NOMO-1 treated with dmso at 0.1 percent for 144 hours (cell line): ENCODE results near the gene CIZ1.
A peak's percentile ranks its signal among the peaks of the same experiment; 100 is the strongest.
"Not testable (repeated sequence)": the region's sequence is repeated elsewhere in the genome, so short reads cannot be mapped to it uniquely, and the experiment has no call there.

Experiments
- DNase-seq: peaks from one replicate; lab custom pipeline; 2025; ENCODE audit not compliant: unreplicated experiment; lab: John Stamatoyannopoulos, UW

Gene CIZ1, protein sequence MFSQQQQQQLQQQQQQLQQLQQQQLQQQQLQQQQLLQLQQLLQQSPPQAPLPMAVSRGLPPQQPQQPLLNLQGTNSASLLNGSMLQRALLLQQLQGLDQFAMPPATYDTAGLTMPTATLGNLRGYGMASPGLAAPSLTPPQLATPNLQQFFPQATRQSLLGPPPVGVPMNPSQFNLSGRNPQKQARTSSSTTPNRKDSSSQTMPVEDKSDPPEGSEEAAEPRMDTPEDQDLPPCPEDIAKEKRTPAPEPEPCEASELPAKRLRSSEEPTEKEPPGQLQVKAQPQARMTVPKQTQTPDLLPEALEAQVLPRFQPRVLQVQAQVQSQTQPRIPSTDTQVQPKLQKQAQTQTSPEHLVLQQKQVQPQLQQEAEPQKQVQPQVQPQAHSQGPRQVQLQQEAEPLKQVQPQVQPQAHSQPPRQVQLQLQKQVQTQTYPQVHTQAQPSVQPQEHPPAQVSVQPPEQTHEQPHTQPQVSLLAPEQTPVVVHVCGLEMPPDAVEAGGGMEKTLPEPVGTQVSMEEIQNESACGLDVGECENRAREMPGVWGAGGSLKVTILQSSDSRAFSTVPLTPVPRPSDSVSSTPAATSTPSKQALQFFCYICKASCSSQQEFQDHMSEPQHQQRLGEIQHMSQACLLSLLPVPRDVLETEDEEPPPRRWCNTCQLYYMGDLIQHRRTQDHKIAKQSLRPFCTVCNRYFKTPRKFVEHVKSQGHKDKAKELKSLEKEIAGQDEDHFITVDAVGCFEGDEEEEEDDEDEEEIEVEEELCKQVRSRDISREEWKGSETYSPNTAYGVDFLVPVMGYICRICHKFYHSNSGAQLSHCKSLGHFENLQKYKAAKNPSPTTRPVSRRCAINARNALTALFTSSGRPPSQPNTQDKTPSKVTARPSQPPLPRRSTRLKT

DNA sequence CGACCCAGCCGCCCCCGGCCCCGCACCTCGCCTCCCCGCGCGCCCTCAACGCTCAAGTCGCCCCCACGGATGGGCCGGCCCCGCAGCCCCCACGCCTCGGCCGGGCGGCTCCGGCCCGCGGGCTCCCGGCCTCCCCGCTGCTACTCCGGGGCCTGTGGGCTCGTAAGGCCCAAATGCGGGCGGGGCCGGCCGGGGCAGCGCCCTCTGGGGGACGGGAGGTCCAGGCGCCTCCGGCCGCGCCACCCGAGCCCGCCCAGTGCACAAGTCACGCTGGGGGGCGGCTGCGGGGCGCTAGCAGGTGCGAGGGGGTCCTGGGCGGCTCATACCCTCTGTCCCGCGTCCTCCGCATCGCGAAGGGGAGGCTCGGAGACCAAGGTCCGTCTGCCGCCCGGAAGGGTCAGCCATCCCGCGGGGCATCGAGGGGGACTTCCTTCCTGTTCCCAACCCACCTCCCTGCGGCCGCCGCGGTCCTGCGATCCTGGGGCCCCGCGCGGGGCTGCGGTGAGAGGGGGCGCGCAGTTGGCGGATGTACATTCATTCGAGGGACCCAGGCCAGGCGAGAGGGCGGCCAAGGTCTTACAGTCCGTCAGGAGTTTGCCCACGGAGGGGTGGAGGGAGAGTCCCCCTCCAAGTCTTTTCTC, at the start of gene CIZ1:
CIZ1 (minus strand) TSS at position 167 of the 641 bp plus-strand sequence. CDS start 715 bp downstream, outside the sequence.
- peak; percentile 63 for DNase-seq

DNA sequence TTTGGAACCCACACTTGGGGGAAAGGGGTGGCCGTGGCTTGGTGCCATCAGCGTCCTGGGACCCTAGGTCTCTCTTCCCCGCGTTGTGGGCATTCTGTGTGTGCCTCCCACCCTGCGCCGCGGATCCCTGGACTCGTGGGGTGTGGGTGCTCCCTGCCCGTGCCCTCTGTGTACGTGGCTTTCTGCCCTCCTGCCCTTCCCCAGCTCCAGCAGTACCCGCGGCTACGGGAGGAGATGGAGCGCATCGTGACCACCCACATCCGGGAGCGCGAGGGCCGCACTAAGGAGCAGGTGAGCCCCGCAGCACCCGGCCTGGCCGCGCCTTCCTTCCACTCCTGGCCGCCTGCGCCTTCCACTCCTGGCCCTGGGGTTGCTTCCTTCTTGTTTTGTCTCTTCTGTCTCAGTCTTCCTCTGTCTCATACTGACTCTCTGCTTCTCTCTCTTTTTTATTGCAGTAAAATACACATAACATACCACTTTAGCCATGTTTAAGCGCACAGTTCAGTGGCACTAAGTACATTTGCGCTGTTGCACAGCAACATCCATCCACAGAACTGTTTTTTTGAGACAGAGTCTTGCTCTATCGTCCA, 42.5 kb upstream of the CIZ1 start:
- no peak for DNase-seq

DNA sequence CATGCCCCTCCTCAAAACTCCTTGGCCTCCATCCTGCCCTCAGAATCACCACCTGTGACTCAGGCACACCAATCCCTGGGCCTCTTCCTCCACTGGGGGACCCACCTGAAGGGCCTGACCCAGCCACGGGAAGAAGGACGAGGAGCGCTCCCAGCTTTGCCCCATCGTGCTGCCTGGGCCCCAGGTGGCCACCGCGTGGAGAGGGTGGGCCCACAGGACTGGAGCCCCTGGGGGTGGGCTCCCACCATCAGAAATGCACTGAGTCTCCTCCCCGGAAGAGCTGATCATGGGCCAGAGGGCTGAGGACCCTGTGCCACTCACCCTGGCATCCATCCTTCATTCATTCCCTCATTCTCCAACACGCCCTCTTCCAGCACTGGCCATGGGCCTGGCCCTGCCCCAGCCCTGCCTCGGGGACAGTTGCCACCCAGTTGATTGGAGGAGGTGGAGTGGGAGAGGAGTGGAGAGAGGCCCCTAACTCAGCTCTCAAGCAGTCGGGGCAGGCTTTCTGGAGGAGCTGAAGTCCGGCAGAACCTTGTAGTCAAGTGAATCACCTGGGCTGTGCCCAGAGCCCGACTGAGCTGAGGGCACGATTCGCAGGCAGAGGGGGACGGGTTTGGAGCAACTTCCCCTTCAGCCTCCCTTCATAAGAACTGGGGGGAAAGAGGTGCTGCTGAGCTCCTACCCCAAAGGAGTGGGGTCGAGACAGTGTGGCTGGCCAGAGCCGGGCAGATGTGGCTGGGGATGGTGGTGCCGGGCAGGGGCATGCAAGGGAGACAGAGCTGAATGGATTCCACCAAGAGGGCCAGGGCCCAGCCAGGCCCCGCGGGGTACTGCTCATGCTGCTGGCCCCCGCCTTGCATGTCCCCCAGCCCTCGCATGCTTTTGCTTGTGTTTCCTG, 41.4 kb upstream of the CIZ1 start:
- no peak for DNase-seq

DNA sequence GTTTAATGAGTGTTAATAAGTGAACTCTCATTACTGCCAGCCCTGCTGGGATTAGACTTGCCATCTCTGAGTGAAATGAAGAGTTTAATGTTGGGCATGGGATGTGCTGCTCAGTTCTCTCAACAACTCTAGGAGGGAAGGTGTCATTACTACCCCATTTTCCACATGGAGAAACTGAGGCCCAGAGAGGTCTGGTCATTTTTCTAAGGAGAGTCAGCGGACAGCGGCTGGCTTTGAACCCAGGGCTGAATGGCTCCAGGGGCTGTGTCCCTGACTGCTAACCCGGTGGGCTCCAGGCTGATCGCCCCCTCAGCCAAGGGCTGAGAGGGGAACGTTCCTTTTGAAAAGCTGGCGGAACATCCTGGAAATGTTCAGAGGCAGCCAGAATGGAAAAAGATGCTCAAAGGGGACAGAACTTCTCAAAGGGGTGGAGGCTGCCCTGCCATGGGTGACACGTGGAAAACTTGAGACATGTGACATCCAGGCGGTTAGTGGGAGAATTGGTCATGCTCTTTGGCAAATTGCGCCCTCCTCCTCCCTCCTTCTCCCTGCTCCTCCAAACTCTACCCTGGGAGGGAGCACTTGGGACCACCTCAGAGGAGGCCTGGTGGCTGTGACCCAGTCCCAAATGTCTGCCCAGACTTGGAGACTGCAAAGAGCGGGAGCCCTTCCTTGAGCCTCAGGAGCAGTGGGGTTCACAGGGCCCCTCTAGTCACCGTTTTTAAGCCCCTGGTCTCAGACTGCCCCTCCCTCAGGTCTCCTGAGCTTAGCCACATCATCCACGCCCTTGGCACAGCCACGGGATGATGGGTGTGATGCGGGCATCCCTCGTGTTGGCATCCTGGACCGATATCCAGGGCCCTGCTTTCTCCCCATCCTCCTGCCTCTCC, 40.5 kb upstream of the CIZ1 start:
- no peak for DNase-seq

DNA sequence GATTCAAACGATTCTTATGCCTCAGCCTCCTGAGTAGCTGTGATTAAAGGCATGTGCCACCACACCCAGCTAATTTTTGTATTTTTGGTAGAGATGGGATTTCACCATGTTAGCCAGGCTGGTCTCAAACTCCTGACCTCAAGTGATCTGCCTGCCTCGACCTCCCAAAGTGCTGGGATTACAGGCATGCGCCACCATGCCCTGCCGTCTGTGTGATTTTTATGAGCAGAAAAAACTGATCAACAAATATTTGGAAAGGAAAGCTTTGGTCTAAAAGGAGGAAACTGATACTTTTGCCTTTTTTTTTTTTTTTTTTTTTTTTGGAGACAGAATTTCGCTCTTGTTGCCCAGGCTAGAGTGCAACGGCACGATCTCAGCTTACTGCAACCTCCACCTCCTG, 39.5 kb upstream of the CIZ1 start:
- not testable (repeated sequence) for DNase-seq

DNA sequence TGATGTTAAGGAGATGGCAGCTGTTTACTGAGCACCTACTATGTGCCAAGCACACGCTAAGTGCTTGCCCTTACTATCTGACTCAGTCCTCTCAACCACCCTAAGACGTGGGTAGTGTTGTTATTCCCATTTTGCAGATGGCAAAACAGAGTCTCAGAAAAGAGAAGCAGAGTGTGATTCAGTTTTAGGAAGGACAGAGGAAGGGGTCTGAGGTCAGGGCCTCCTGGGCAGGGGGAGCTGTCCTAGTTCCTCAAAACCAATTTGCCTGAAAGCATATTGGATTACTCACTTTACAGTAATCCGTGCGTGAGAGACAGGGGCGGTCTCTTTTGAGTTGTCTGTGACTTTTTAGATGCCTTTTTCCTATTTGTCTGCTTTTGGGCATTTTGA, 35.0 kb upstream of the CIZ1 start:
- DNase-seq, result peak; percentile 37

DNA sequence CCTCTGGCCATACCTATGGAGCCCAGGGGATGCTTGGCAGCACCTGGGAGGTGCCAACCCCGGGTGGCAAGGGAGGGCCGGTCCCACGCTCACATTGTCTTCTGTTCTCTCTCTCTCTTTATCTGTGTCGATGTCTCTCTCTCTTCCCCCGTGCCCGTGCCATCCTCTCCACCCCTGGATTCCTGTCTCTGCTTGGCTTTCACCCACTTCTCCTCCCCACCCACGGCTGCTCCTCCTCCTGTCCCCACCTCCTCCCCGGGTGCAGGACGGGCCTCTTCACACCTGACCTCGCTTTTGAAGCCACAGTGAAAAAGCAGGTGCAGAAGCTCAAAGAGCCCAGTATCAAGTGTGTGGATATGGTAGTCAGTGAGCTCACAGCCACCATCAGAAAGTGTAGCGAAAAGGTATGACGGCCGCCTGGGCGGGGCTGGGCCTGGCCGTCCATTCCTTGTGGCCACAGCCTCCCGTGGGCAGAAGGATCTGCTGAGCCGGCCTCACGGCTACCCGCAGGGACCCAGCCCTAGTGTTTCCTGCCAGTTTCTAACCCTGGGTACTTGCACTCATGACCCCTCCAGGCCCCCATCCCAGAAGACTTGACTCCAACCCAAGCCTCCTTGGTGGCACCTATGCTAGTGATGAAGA, 34.5 kb upstream of the CIZ1 start:
- no peak for DNase-seq

DNA sequence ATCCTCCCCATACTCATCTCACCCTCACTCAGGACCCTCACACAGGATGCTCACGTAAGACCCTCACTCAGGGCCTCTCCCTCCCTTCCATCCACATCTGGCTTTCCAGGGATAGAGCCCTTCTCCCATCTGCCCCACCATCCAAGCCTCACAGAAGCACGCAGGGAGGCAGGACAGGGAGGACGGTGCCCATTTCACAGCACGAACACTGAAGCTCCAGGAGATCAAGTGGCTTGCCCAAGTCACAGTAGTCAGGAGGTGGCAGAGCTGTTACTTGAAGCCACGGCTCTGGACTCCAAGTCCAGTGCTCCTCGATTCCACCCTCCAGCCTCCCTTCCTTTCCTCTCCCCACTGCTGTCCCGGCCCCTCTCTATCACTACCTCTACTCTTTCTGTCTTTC, 33.5 kb upstream of the CIZ1 start:
- no peak for DNase-seq

DNA sequence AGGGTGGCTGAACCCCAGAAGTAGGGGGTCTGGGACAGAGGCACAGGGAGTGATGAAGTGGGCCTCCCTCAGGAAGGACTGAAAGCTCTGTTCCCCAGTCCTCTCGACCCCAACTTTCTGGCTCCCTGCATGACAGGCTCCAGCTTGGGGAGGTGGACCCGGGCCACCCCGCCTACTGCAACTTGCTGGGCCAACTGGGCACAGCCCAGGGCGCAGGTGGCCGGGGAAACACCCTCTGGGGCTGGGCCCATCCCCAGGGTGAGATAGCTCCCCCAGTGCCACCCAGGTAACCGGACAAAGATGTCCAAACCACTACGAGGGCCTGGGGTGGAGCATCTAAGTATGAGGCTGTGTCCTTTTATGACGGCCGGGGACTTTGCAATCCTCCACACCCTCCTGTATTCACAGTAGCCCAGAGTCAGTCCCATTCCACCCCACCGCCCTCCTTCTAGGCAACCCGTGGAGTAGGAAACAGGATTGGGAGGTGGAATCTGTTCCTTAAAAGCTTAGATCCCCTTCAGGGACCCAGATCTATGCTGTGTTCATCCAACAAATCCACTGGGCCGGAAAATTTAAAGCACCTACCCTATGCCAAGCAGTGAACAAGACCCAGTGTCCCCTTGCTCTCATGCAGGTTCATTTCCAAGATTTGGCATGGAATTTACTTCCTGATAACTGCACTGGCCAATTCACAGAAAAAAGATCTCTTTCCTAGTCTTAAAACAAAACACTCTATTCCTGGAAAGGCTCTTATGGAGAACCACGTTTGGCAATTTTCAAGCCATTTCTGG, 31.7 kb upstream of the CIZ1 start:
- DNase-seq, result no peak

DNA sequence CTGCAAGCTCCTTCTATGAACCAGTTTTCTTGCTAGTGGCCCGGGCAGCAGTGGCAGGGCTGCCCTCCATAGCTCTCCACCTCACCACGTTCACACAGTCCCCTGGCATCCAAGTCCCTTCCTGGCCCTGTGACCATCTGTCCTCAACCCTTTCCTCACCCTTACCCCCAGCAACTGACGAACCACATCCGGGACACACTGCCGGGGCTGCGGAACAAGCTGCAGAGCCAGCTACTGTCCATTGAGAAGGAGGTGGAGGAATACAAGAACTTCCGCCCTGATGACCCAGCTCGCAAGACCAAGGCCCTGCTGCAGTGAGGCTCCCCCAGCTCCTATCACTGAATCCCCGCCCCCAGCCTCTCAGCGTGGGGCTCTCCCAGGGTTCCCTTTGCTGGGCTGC, 30.7 kb upstream of the CIZ1 start:
- no peak for DNase-seq

DNA sequence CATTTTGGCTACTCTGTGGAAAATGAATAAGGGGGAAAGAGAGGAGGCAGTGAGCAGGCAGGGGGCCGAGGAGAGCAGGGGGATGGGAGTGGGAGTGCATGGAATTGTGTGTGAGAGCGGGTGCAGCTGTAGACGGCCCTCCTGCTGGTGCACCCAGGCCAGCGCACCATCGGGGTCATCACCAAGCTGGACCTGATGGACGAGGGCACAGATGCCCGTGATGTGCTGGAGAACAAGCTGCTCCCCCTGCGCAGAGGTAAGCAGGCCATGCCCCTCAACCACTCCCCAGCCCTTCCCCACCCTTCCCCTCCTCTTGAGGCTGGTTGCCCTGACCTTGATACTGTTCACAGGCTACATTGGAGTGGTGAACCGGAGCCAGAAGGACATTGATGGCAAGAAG, 28.5 kb upstream of the CIZ1 start:
- no peak for DNase-seq

DNA sequence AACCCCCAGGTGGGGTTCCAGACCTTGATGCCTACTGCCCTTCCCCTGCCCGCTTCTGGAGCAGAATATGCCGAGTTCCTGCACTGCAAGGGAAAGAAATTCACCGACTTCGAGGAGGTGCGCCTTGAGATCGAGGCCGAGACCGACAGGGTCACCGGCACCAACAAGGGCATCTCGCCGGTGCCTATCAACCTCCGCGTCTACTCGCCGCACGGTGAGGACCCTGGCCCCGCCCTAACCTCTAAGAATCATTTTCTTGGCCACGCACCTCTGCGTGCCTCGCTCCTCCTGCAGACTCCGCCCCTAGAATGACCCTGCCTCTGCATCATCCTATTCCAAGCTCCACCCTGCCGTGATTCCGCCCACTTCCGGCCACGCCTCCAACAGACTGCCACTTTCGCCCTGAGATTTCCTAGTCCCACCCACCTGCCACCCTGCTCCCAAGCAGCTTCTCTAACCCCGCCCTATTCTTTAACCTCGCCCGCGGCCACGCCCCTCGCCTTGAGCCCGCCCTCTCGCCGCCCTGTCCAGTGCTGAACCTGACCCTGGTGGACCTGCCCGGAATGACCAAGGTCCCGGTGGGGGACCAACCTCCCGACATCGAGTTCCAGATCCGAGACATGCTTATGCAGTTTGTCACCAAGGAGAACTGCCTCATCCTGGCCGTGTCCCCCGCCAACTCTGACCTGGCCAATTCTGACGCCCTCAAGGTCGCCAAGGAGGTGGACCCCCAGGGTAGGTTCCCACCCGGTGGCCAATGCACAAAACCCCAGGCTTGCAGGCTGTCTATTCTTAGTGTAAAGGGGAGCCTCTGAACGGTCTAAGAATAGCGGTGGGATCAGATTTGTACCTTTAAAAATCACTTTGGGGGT, 27.4 kb upstream of the CIZ1 start:
- DNase-seq, result peak; percentile 98

DNA sequence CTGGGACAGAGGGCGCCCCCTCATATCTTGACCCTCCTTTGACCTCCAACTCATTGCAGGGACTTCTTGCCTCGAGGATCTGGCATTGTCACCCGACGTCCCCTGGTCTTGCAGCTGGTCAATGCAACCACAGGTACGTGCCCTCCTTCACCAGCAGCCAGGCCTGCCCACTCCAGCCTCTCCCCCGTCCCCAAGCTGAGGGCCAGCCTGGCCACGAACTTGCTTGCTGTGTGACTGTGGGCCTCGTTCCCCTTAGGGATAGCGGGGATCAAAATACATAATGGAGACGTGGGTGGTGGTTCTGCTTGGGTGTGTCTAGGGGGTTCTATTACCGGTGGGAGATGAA, 26.8 kb upstream of the CIZ1 start:
- no peak for DNase-seq

DNA sequence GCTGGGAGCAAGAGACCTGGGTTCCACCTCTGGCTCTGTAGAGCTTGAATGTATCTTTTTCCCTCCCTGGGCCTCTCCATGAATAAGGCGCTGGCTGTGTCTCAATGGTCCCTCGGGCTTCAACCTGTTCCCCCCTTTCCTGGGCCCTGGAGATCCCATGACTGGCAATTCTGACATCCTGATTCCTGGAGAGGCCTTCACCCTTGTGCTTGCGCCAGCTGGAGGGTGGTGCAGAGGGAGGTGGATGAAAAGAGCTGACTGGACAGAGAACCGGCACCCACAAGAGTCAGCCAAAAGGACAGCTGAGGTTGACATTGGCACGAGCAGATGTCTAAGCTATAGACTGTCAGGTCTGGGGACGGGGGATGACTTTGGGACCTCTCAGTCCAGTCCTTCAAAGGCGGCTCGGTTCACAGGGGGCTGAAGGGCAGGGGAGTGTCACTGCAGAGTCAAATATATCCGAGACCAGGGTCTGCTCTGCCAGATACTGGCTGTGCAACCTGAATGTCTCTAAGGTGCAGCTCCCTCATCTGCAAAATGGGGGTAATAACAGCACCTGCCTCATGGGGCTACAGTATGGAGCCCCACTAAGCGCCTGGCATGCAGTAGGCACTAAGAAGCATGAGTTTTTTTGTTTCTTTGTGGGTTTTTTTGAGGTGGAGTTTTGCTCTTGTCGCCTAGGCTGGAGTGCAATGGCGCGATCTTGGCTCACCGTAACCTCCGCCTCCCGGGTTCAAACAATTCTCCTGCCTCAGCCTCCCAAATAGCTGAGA, 25.6 kb upstream of the CIZ1 start:
- DNase-seq, result no peak

DNA sequence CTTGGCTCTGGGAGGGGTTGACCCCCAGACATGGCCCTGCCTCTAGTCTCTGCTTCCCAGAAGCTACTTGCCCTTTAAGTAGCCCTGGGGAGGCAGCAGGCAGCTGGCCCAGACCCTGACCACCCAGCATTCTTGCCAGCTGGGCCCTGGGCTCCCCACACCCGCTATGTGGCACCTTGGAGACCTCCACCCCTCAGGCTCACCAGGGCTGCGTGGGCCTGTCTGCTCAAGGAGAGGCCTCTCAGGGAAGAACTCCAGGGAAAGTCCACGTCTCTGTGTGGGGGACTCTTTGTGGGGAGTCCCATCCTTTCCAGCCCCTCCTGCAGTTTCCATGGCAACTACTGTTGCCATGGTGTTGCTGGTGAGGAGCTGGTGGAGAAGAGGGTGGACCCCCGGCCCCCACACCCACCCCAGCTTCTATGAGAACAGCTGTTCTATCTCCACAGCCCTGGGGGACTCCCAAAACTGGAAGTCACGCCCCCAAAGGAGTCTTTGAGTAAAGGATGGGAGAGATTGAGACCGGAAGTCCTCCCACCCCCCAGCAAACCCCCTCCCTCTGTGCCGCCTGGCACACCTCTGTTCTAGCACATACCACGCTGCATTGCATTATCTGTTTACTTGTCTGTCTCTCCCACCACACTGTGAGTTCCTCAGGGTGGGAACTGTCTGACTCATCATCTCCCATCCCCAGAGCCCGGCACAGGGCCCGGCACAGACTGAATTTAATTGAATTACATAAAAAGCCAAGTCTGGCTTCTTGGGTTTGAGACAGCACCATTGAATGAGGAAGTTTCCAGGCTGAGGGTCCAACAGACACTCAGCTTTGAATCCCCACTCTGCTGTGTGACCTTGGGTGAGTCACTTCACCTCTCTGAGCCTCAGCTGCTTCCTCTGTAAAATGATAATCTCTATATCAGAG, 24.4 kb upstream of the CIZ1 start:
- DNase-seq, result no peak
